HCT116 (cell line): Measurements from ENCODE around the gene CCDC57. TPM values are rescaled to one million over a fixed set of nuclear protein-coding genes. Genes with fewer than 3 reads are reported as not detected.

Experiments
- ATAC-seq: fragments of 200-7000 bp; cut with Tn5 transposase; 2 replicates; pipeline ENCODE4 v1.9.1; 2020; ENCODE audit warnings: mild to moderate bottlenecking, moderate library complexity
- BruUV-seq: library from RNA; stranded (reverse); fragments of 400-500 nt; replicated peaks from 2 replicates; lab custom pipeline; 2021; lab: Mats Ljungman, UMichigan
- CTCF ChIA-PET: fragments of 300-600 bp; sonication (Branson Sonifier 250); formaldehyde crosslinking; loops from one replicate; lab custom pipeline; 2021; ENCODE audit warnings: antibody characterized with exemption; lab: Charles Lee
- POLR2A ChIA-PET: fragments of 300-600, 350-600 bp; sonication (Branson Sonifier 250); formaldehyde crosslinking; loops from one replicate; lab custom pipeline; 2021; ENCODE audit warnings: antibody characterized with exemption; lab: Charles Lee
- RAD21 ChIA-PET, 2 experiments: fragments of 300-600 bp; sonication (Branson Sonifier 250); formaldehyde crosslinking; loops; one replicate each; lab custom pipeline; 2023; ENCODE audit warnings: low total read pairs in 2 of 2; ENCODE audit not compliant: uncharacterized antibody in 2 of 2, unreplicated experiment in 2 of 2, low non-redundant PET in 1 of 2; lab: Charles Lee
- DNase-seq: peaks from one replicate; pipeline ENCODE4 v3.0.0-alpha.2; 2010; ENCODE audit warnings: low read depth, low spot score
- H2AFZ ChIP-seq: fragments of 200-600 bp; shearing (Covaris generic), sonication (generic); 2 replicates; pipeline ENCODE4 v1.6.1; 2017; ENCODE audit warnings: low read depth, mixed run types, mixed read lengths, antibody characterized with exemption, low read length; ENCODE audit not compliant: poor library complexity, severe bottlenecking
- H3K27ac ChIP-seq: 2 replicates; pipeline ENCODE4 v1.5.1; 2012; ENCODE audit warnings: low read depth, low read length
- H3K27me3 ChIP-seq: fragments of 200-600 bp; sonication (generic); 2 replicates; pipeline ENCODE4 v1.6.1; 2016; ENCODE audit warnings: mixed run types, low read length, mixed read lengths; ENCODE audit not compliant: insufficient read depth
- H3K36me3 ChIP-seq, 2 experiments: fragments of 200-500 bp in 1 of 2; fragments of 200-600 bp in 1 of 2; sonication (Bioruptor generic) in 1 of 2; sonication (generic) in 1 of 2; 2 replicates each; pipeline versions ENCODE4 v1.5.1 to v1.6.1; 2014 to 2016; ENCODE audit warnings: low read length in 2 of 2, inconsistent platforms in 1 of 2, mixed read lengths in 1 of 2, mixed run types in 1 of 2; ENCODE audit not compliant: insufficient read depth in 2 of 2, control insufficient read depth in 1 of 2
- H3K4me1 ChIP-seq, 2 experiments: fragments of 200-600 bp in 1 of 2; sonication (generic) in 1 of 2; 2 replicates each; pipeline versions ENCODE4 v1.5.1 to v1.6.1; 2012 to 2017; ENCODE audit warnings: low read length in 2 of 2, inconsistent platforms in 1 of 2, mild to moderate bottlenecking in 1 of 2, mixed read lengths in 1 of 2, mixed run types in 1 of 2, moderate library complexity in 1 of 2; ENCODE audit not compliant: insufficient read depth in 2 of 2, control insufficient read depth in 1 of 2
- H3K4me2 ChIP-seq: fragments of 200-600 bp; sonication (generic); 2 replicates; pipeline ENCODE4 v1.6.1; 2017; ENCODE audit warnings: mixed run types, low read length, mixed read lengths
- H3K4me3 ChIP-seq, 2 experiments: fragments of 200-600 bp in 1 of 2; sonication (generic) in 1 of 2; replicated peaks in 1 of 2; 2 replicates each; pipeline ENCODE4 v1.5.1; 2011 to 2016; ENCODE audit warnings: low read length in 2 of 2, control low read depth in 1 of 2, low read depth in 1 of 2, mild to moderate bottlenecking in 1 of 2, mixed read lengths in 1 of 2, mixed run types in 1 of 2
- H3K79me2 ChIP-seq: fragments of 200-600 bp; sonication (generic); 2 replicates; pipeline ENCODE4 v1.6.1; 2017; ENCODE audit warnings: mild to moderate bottlenecking, mixed run types, low read length, moderate library complexity, mixed read lengths; ENCODE audit not compliant: insufficient read depth
- H3K9ac ChIP-seq: fragments of 200-600 bp; sonication (generic); 2 replicates; pipeline ENCODE4 v1.6.1; 2016; ENCODE audit warnings: low read length, mixed read lengths
- H3K9me2 ChIP-seq: fragments of 200-600 bp; sonication (generic), shearing (Covaris generic); 2 replicates; pipeline ENCODE4 v1.6.1; 2017; ENCODE audit warnings: mixed run types, mild to moderate bottlenecking, moderate library complexity; ENCODE audit not compliant: insufficient read depth
- H3K9me3 ChIP-seq, 2 experiments: fragments of 200-500 bp in 1 of 2; fragments of 200-600 bp in 1 of 2; sonication (Bioruptor generic) in 1 of 2; sonication (generic) in 1 of 2; 2 replicates each; pipeline ENCODE4 v1.6.1; 2014 to 2017; ENCODE audit warnings: low read length in 2 of 2, mixed read lengths in 2 of 2, inconsistent platforms in 1 of 2, low read depth in 1 of 2, mild to moderate bottlenecking in 1 of 2, mixed run types in 1 of 2, moderate library complexity in 1 of 2; ENCODE audit not compliant: control insufficient read depth in 1 of 2, insufficient read depth in 1 of 2
- H4K20me1 ChIP-seq: fragments of 200-600 bp; sonication (generic), shearing (Covaris generic); 2 replicates; pipeline ENCODE4 v1.6.1; 2017; ENCODE audit warnings: mixed run types, mild to moderate bottlenecking, moderate library complexity; ENCODE audit not compliant: insufficient read depth
- CEBPB ChIP-seq: IDR thresholded peaks from 2 replicates; pipeline ENCODE4 v1.6.1; 2012; ENCODE audit warnings: low read depth
- EGR1 ChIP-seq: IDR thresholded peaks from 2 replicates; pipeline ENCODE4 v1.6.1; 2012; ENCODE audit warnings: low read depth
- FOSL1 ChIP-seq: IDR thresholded peaks from 2 replicates; pipeline ENCODE4 v1.6.1; 2012; ENCODE audit warnings: low read depth
- JUND ChIP-seq: IDR thresholded peaks from 2 replicates; pipeline ENCODE4 v1.6.1; 2012
- MAX ChIP-seq: IDR thresholded peaks from 2 replicates; pipeline ENCODE4 v1.6.1; 2012
- RAD21 ChIP-seq: IDR thresholded peaks from 2 replicates; pipeline ENCODE4 v1.6.1; 2012; ENCODE audit warnings: low read depth, mild to moderate bottlenecking
- REST ChIP-seq: IDR thresholded peaks from 2 replicates; pipeline ENCODE4 v1.6.1; 2012; ENCODE audit warnings: low read depth
- SP1 ChIP-seq: IDR thresholded peaks from 2 replicates; pipeline ENCODE4 v1.6.1; 2012; ENCODE audit warnings: low read depth
- SRF ChIP-seq: IDR thresholded peaks from 2 replicates; pipeline ENCODE4 v1.6.1; 2012; ENCODE audit warnings: low read depth
- TCF7L2 ChIP-seq: IDR thresholded peaks from 2 replicates; pipeline ENCODE4 v1.7.0; 2011; ENCODE audit warnings: borderline replicate concordance, inconsistent platforms; ENCODE audit not compliant: insufficient read depth, insufficient read length; ENCODE audit errors: extremely low read depth
- YY1 ChIP-seq: IDR thresholded peaks from 2 replicates; pipeline ENCODE4 v1.6.1; 2011; ENCODE audit warnings: low read length, low read depth, moderate library complexity, mild to moderate bottlenecking; ENCODE audit not compliant: insufficient replicate concordance; ENCODE audit errors: extremely low read depth
- ZBTB33 ChIP-seq: IDR thresholded peaks from 2 replicates; pipeline ENCODE4 v1.6.1; 2011; ENCODE audit warnings: mild to moderate bottlenecking, low read length, moderate library complexity; ENCODE audit not compliant: insufficient replicate concordance; ENCODE audit errors: extremely low read depth
- ZFX ChIP-seq: fragments of 450-650 bp; IDR thresholded peaks from 2 replicates; pipeline ENCODE4 v1.6.1; 2017
- ZNF274 ChIP-seq: fragments of 200-500 bp; sonication (Bioruptor generic); IDR thresholded peaks from 2 replicates; pipeline ENCODE4 v1.6.1; 2014; ENCODE audit warnings: mild to moderate bottlenecking, low read depth, low read length, inconsistent platforms
- intact Hi-C: fragments of 100-400 bp; cut with micrococcal nuclease; formaldehyde crosslinking; loops from 2 replicates; pipeline ENCODE4 v1.10.0; 2022
- total RNA-seq: library from RNA; stranded (reverse); gene quantifications from one replicate; pipeline ENCODE4 v1.2.1, GENCODE V29; 2021; ENCODE audit not compliant: unreplicated experiment

The CCDC57 gene
- total RNA-seq, 1 experiment from 2014 or later, result 143 TPM

GRCh38 chr17:82078433-82078832 is 134.2 kb downstream of the CCDC57 start:
- Histone ChIP-seq H3K27ac (no peak overlapping the region), H3K4me3 (no peak overlapping the region), H4K20me1 (peaks cover 9% of the 10 kb centered on the region; the same call in 1 of the 2 replicates), H3K27me3 (no peaks in the 10 kb centered on the region), H3K9ac (no peak overlapping the region), H2AFZ (no peak overlapping the region), H3K9me3 (no peaks in the 10 kb centered on the region), H3K9me2 (no peaks in the 10 kb centered on the region), H3K4me2 (no peak overlapping the region), H3K36me3 (peaks cover 42% of the 10 kb centered on the region in 2 experiments), H3K79me2 (peaks cover 2% of the 10 kb centered on the region; the same call in 1 of the 2 replicates), H3K4me1 (no peaks in the 10 kb centered on the region)
- no peak for ATAC-seq
- CTCF ChIA-PET, result no interaction called here
- POLR2A ChIA-PET, result no interaction called here
- RAD21 ChIA-PET, result no interaction called here
- no peak for DNase-seq
- TF ChIP-seq MAX (no peak), SRF (no peak), EGR1 (no peak)
- TF ChIP-seq, all 23 proteins: peak for 0
- BruUV-seq, result no TSS peak
- intact Hi-C loops, result no loop called here

- H3K9me2 ChIP-seq, result no peaks in the 10 kb centered on the region
- no peaks in the 10 kb centered on the region for H3K4me1 ChIP-seq
- H3K4me3 ChIP-seq, result no peak overlapping the region
- no peak overlapping the region for H2AFZ ChIP-seq
- no peak overlapping the region for H3K4me2 ChIP-seq
- H3K9me3 ChIP-seq, result no peaks in the 10 kb centered on the region
- H3K27ac ChIP-seq, result no peak overlapping the region
- H3K36me3 ChIP-seq, result peaks cover 35 to 40% of the 10 kb centered on the region in 2 experiments; a peak in 3 of 4 replicates
- intact Hi-C loops, result no loop called here
- H3K9ac ChIP-seq, result no peak overlapping the region
- POLR2A ChIA-PET, result interaction anchor here (1.9 kb wide), 1 partner anchor 21 kb away, joined by 5 read pairs; the partner anchor contains the start of gene FASN
- ATAC-seq (peak; percentile 16), DNase-seq (no peak)
- H3K79me2 ChIP-seq, result 0 out of 2 replicates have a peak, but pooled peaks cover 2% of the 10 kb centered on the region
- H4K20me1 ChIP-seq, result peaks cover 9% of the 10 kb centered on the region; the same call in 1 of the 2 replicates
- no peaks in the 10 kb centered on the region for H3K27me3 ChIP-seq
- CTCF ChIA-PET, result no interaction called here
- BruUV-seq, result no TSS peak
- RAD21 ChIA-PET, result no interaction called here
- TF ChIP-seq SRF (no peak), REST (no peak), FOSL1 (no peak), ZNF274 (no peak), YY1 (no peak), TCF7L2 (no peak), CEBPB (no peak), ZFX (no peak), JUND (no peak), ZBTB33 (no peak), RAD21 (no peak), SP1 (no peak)
Measured at GRCh38 chr17:82077617-82078358, 134.9 kb downstream of the CCDC57 start.
